HG03439 (cell line): ENCODE results near the gene TOM1L1.
"Not testable (repeated sequence)": the region's sequence is repeated elsewhere in the genome, so short reads cannot be mapped to it uniquely, and the experiment has no call there.

Source experiments
- ATAC-seq: cut with Tn5 transposase; IDR thresholded peaks from one replicate; pipeline ENCODE4 v1.9.1; 2021; ENCODE audit warnings: mild to moderate bottlenecking, moderate library complexity; ENCODE audit not compliant: unreplicated experiment

The TOM1L1 gene

GRCh38 chr17:54900457-54901229 lies at the start of gene TOM1L1:
Gene TOM1L1 (plus strand): TSS chr17:54900852. CDS start chr17:54900866, 14 bp downstream.
- ATAC-seq = peak; percentile 70

GRCh38 chr17:54859187-54859586 lies 41.5 kb upstream of the TOM1L1 start:
- no peak for ATAC-seq

GRCh38 chr17:54860617-54861470 lies 39.8 kb upstream of the TOM1L1 start:
- ATAC-seq = no peak

GRCh38 chr17:54861471-54861983 lies 39.1 kb upstream of the TOM1L1 start:
- no peak for ATAC-seq

- no peak for ATAC-seq
Observed at GRCh38 chr17:54863176-54863575, 37.5 kb upstream of the TOM1L1 start.

- no peak for ATAC-seq
Observed at GRCh38 chr17:54864070-54864469, 36.6 kb upstream of the TOM1L1 start.

GRCh38 chr17:54864636-54865356 lies 35.9 kb upstream of the TOM1L1 start:
- ATAC-seq = no peak

- no peak for ATAC-seq
Observed at GRCh38 chr17:54867634-54868033, 33.0 kb upstream of the TOM1L1 start.

GRCh38 chr17:54870671-54871175 lies 29.9 kb upstream of the TOM1L1 start:
- no peak for ATAC-seq

- ATAC-seq = not testable (repeated sequence)
Observed at GRCh38 chr17:54875906-54876305, 24.7 kb upstream of the TOM1L1 start.

- ATAC-seq = no peak
Observed at GRCh38 chr17:54876656-54877195, 23.9 kb upstream of the TOM1L1 start.

- no peak for ATAC-seq
Observed at GRCh38 chr17:54881255-54881972, 19.2 kb upstream of the TOM1L1 start.

GRCh38 chr17:54882371-54882770 lies 18.3 kb upstream of the TOM1L1 start:
- ATAC-seq = no peak

- peak; percentile 95 for ATAC-seq
Observed at GRCh38 chr17:54882950-54883349, 17.7 kb upstream of the TOM1L1 start.

- no peak for ATAC-seq
Observed at GRCh38 chr17:54883939-54884338, 16.7 kb upstream of the TOM1L1 start.

GRCh38 chr17:54887787-54888186 lies 12.9 kb upstream of the TOM1L1 start:
- ATAC-seq = no peak

- no peak for ATAC-seq
Observed at GRCh38 chr17:54888254-54888653, 12.4 kb upstream of the TOM1L1 start.

GRCh38 chr17:54888981-54889380 lies 11.7 kb upstream of the TOM1L1 start:
- no peak for ATAC-seq

- no peak for ATAC-seq
Observed at GRCh38 chr17:54891176-54891821, 9.4 kb upstream of the TOM1L1 start.
